Measurements from ENCODE around the gene MFAP4. TPM values are rescaled to one million over a fixed set of nuclear protein-coding genes. Genes with fewer than 3 reads are reported as not detected.

MFAP4 gene
- polyA plus RNA-seq, 1 experiment: 122 TPM

DNA sequence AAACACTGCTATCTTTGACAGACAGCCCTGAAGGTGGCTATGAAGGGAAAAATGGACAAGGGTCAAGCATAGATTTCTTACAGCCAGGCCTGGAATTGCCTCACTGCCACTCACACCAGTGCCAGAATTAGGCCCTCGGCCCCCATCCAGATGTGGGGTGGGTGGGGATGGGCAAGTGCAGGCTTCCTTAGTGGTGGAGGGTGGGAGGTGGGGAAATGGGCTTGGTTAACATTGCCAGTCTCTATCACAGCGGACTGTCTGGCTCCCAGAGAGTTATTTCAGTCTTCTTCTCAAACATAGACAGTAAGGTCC, 49.3 kb downstream of the MFAP4 start:
- POLR2A ChIA-PET: no interaction called here
- no peak overlapping the region for H3K4me3 ChIP-seq (ENCODE audit: low read depth, low read length)
- no peak overlapping the region for H3K27ac ChIP-seq (ENCODE audit: low read depth, low read length)
- H3K27me3 ChIP-seq (ENCODE audit: control insufficient read depth, insufficient read depth, low read length): no peaks in the 10 kb centered on the region
- DNase-seq (ENCODE audit: low read depth, low spot score): no peak
- TF ChIP-seq, protein P1, sequence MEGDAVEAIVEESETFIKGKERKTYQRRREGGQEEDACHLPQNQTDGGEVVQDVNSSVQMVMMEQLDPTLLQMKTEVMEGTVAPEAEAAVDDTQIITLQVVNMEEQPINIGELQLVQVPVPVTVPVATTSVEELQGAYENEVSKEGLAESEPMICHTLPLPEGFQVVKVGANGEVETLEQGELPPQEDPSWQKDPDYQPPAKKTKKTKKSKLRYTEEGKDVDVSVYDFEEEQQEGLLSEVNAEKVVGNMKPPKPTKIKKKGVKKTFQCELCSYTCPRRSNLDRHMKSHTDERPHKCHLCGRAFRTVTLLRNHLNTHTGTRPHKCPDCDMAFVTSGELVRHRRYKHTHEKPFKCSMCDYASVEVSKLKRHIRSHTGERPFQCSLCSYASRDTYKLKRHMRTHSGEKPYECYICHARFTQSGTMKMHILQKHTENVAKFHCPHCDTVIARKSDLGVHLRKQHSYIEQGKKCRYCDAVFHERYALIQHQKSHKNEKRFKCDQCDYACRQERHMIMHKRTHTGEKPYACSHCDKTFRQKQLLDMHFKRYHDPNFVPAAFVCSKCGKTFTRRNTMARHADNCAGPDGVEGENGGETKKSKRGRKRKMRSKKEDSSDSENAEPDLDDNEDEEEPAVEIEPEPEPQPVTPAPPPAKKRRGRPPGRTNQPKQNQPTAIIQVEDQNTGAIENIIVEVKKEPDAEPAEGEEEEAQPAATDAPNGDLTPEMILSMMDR (IDR thresholded peaks at IDR 0.05; ENCODE audit: low read depth, low read length): no peak
- H3K9me3 ChIP-seq (ENCODE audit: control insufficient read depth, insufficient read depth, low read length): no peaks in the 10 kb centered on the region; the same call in 1 of the 2 replicates
- CTCF ChIA-PET: interaction anchor here (1.5 kb wide), 1 partner anchor 89 kb away, joined by 4 read pairs; no protein-coding TSS in a partner anchor

DNA sequence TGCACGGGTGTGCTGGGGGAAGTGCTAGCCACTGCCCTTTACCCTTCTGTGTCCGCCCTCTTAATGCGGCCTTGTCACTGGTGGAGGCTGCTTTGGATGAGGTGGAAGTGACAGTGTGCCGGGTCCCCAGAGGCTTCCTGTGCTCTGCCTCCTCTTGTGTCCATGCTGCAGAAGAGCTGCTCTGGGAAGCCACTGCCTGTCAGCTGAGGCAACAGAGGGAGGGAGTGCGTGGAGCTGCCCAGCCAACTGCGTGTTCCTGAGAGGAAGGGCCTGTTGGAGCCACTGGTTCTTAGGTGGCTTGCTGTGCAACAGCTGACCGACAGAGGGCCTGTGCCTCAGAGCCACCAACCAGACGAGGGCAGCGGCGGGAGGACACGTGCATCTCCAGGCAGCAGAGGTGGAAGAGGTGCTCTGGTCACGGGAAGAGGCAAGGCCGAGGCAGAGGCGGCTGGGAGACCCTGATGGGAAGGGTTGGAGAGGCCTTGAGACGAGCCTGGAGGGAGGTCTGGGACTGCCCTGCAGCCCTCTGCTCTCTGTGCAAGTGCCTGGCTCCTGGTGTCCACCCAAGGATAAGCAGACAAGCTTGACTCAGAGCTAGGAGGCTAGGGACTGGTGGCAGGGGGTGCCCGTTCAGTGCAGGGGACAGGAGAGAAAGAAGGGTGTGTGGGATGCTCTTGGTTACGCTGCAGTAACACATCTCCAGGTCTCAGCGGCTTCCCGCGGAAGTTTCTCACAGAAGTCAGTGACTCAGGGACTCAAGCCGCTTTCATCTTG, 49.9 kb downstream of the MFAP4 start:
- Histone ChIP-seq H3K9me3 (ENCODE audit: control insufficient read depth, insufficient read depth, low read length) (no peaks in the 10 kb centered on the region; the same call in 1 of the 2 replicates), H3K4me3 (ENCODE audit: low read depth, low read length) (no peak overlapping the region), H3K27ac (ENCODE audit: low read depth, low read length) (no peak overlapping the region), H3K27me3 (ENCODE audit: control insufficient read depth, insufficient read depth, low read length) (no peaks in the 10 kb centered on the region)
- DNase-seq (ENCODE audit: low read depth, low spot score): no peak
- ChIA-PET CTCF (interaction anchor here (0.5 to 1.5 kb wide), 2 partner anchors 60 to 88 kb away, joined by 3 to 4 read pairs; no protein-coding TSS in a partner anchor), POLR2A (no interaction called here)
- TF ChIP-seq, protein P1 (IDR thresholded peaks at IDR 0.05; ENCODE audit: low read depth, low read length): no peak

DNA sequence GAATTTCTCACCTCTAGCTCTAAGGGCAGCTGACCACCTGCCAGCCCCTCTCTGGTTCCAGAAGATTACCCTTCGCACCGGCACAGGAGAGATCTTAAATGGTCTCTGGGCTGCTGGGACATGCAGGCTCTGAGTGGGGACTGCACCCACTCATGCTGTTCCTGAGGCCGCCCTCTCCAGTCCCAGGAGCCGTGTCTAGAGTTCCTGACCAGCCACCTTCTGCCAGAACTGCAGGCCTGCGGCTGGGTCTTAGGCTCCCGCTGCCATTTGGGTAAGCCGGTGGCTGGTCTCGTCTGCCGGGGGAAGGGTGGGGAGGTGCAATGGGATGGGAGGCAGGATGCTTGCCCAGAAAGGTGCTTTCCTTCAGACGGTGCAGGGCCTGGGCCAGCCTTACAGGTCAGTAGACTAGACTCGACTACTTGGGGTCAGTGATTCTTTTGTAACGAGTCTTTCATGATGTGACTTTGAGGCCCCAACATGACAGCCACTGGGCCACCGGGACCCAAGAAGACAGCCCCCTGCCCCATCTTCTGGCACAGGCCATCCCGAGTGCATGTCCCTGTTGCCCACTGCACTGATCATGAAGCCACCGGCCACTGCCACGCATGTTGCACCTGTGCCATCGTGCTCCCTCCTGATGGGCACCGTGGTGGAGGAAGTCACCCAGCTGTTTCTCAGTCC, 50.9 kb downstream of the MFAP4 start:
- ChIA-PET CTCF (no interaction called here), POLR2A (no interaction called here)
- Histone ChIP-seq H3K9me3 (ENCODE audit: control insufficient read depth, insufficient read depth, low read length) (no peaks in the 10 kb centered on the region; the same call in 1 of the 2 replicates), H3K27ac (ENCODE audit: low read depth, low read length) (no peak overlapping the region), H3K27me3 (ENCODE audit: control insufficient read depth, insufficient read depth, low read length) (no peaks in the 10 kb centered on the region), H3K4me3 (ENCODE audit: low read depth, low read length) (no peak overlapping the region)
- no peak for DNase-seq (ENCODE audit: low read depth, low spot score)
- TF ChIP-seq, protein P1 (IDR thresholded peaks at IDR 0.05; ENCODE audit: low read depth, low read length): no peak

- CTCF ChIA-PET: no interaction called here
Measured at GRCh38 chr17:19334331-19334730, 52.7 kb downstream of the MFAP4 start.

More at GRCh38 chr17:19334331-19334730, 52.7 kb downstream of the MFAP4 start:
- Histone ChIP-seq H3K27me3 (ENCODE audit: control insufficient read depth, insufficient read depth, low read length) (no peaks in the 10 kb centered on the region), H3K9me3 (ENCODE audit: control insufficient read depth, insufficient read depth, low read length) (no peaks in the 10 kb centered on the region; the same call in 1 of the 2 replicates), H3K4me3 (ENCODE audit: low read depth, low read length) (no peak overlapping the region), H3K27ac (ENCODE audit: low read depth, low read length) (no peak overlapping the region)
- DNase-seq (ENCODE audit: low read depth, low spot score): no peak
- POLR2A ChIA-PET: no interaction called here
- TF ChIP-seq, protein P1 (IDR thresholded peaks at IDR 0.05; ENCODE audit: low read depth, low read length): no peak

Data from AG04450 (cell line).